ENCODE data around the gene TNFRSF14. TPM values are rescaled to one million over a fixed set of nuclear protein-coding genes. Genes with fewer than 3 reads are reported as not detected.

Gene TNFRSF14
- total RNA-seq, 1 donor from 2014 or later = 0.36 TPM

GRCh38 chr1:2596530-2597333 is 40.6 kb downstream of the TNFRSF14 start:
- Histone ChIP-seq H3K79me2 (ENCODE audit: insufficient read depth, low read length) (no peaks in the 10 kb centered on the region), H3K9ac (ENCODE audit: low read length) (no peak overlapping the region), H3K27ac (ENCODE audit: low read depth, low read length) (no peak overlapping the region), H2AFZ (ENCODE audit: low read depth, low read length) (no peak overlapping the region), H3K27me3 (ENCODE audit: insufficient read depth, low read length) (no peaks in the 10 kb centered on the region), H3K4me3 (ENCODE audit: insufficient read depth, low read depth, low read length) (no peak overlapping the region), H3K9me3 (ENCODE audit: insufficient read depth, low read depth, low read length) (no peaks in the 10 kb centered on the region), H3K4me1 (ENCODE audit: insufficient read depth, low read length) (peaks cover 3% of the 10 kb centered on the region), H4K20me1 (ENCODE audit: insufficient read depth, low read length) (no peaks in the 10 kb centered on the region), H3K36me3 (ENCODE audit: insufficient read depth, low read length) (no peaks in the 10 kb centered on the region), H3K4me2 (ENCODE audit: low read length) (no peak overlapping the region)
- Mint-ChIP-seq H3K9me3 (ENCODE audit: unreplicated experiment) (peaks cover 3% of the 10 kb centered on the region), H3K4me3 (ENCODE audit: unreplicated experiment) (no peak overlapping the region), H3K27me3 (ENCODE audit: low read depth, unreplicated experiment) (peaks cover 7% of the 10 kb centered on the region), H3K36me3 (ENCODE audit: low read depth, unreplicated experiment) (peaks cover 2% of the 10 kb centered on the region), H3K4me1 (ENCODE audit: low read depth, unreplicated experiment) (no peaks in the 10 kb centered on the region), H3K27ac (ENCODE audit: unreplicated experiment) (no peak overlapping the region)
- DNase-seq (ENCODE audit: low read depth) = no peak
- FAIRE-seq = no peak
- TF ChIP-seq EZH2 (IDR thresholded peaks at IDR 0.05; ENCODE audit: insufficient read depth, low read length) = no peak
- TF ChIP-seq, protein P1, sequence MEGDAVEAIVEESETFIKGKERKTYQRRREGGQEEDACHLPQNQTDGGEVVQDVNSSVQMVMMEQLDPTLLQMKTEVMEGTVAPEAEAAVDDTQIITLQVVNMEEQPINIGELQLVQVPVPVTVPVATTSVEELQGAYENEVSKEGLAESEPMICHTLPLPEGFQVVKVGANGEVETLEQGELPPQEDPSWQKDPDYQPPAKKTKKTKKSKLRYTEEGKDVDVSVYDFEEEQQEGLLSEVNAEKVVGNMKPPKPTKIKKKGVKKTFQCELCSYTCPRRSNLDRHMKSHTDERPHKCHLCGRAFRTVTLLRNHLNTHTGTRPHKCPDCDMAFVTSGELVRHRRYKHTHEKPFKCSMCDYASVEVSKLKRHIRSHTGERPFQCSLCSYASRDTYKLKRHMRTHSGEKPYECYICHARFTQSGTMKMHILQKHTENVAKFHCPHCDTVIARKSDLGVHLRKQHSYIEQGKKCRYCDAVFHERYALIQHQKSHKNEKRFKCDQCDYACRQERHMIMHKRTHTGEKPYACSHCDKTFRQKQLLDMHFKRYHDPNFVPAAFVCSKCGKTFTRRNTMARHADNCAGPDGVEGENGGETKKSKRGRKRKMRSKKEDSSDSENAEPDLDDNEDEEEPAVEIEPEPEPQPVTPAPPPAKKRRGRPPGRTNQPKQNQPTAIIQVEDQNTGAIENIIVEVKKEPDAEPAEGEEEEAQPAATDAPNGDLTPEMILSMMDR (IDR thresholded peaks at IDR 0.05; ENCODE audit: insufficient read depth, low read depth, low read length) = no peak

DNA sequence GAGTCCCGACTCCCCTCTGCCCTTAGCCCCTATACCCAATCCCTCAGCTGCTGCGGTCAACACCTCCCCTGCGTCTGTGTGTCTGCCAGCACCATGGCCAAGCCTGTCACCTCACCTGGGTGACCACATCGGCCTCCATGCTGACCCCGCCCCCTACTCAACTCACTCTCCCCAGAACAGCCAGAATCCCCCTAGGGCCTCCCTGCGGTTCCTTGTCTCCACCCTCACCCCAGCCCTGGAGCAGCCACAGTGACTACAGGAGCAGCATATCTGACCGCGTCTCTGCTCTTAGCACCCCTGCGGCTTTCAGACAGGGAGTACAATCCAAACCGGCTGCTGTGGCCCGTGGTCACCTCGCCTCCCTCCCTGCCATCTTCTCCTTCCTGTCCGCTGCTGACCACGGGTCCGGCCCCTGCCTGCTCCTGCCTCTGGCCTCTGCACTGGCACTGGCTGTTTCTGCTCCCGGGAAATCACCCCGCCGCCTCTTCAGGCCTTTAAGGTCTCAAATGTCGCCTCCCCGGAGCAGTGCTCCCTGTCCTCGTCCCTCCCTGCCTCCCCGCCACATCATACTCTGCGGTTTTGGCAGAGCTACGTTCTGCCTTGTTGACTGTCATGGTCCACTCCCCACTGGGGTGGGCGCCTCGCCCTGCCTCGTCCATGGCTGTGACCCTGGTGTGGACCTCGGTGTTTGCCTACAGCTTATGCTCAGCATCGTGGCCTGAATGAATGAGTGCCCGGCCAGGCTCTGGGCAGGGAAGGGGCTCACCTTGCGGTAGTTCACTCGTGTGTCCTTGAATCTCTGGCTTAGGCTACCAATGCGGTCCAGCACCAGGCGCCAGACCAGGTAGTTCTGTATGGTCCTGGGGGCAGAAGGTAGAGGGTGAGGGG is 41.5 kb downstream of the TNFRSF14 start:
- FAIRE-seq (no peak), DNase-seq (ENCODE audit: low read depth) (no peak)
- no peak overlapping the region for H3K27ac ChIP-seq (ENCODE audit: low read depth, low read length)
- no peak overlapping the region for H3K4me3 ChIP-seq (ENCODE audit: insufficient read depth, low read depth, low read length)
- peaks cover 15% of the 10 kb centered on the region for H3K27me3 Mint-ChIP-seq (ENCODE audit: low read depth, unreplicated experiment)
- H3K4me3 Mint-ChIP-seq (ENCODE audit: unreplicated experiment) = no peak overlapping the region
- H3K79me2 ChIP-seq (ENCODE audit: insufficient read depth, low read length) = no peaks in the 10 kb centered on the region
- H3K27ac Mint-ChIP-seq (ENCODE audit: unreplicated experiment) = no peak overlapping the region
- H3K9ac ChIP-seq (ENCODE audit: low read length) = no peak overlapping the region
- H3K4me1 Mint-ChIP-seq (ENCODE audit: low read depth, unreplicated experiment) = no peaks in the 10 kb centered on the region
- H3K27me3 ChIP-seq (ENCODE audit: insufficient read depth, low read length) = no peaks in the 10 kb centered on the region
- H3K9me3 Mint-ChIP-seq (ENCODE audit: unreplicated experiment) = peaks cover 3% of the 10 kb centered on the region
- H3K9me3 ChIP-seq (ENCODE audit: insufficient read depth, low read depth, low read length) = no peaks in the 10 kb centered on the region
- H3K36me3 Mint-ChIP-seq (ENCODE audit: low read depth, unreplicated experiment) = peaks cover 2% of the 10 kb centered on the region
- no peak overlapping the region for H3K4me2 ChIP-seq (ENCODE audit: low read length)
- H3K36me3 ChIP-seq (ENCODE audit: insufficient read depth, low read length) = no peaks in the 10 kb centered on the region
- H3K4me1 ChIP-seq (ENCODE audit: insufficient read depth, low read length) = peaks cover 3% of the 10 kb centered on the region
- TF ChIP-seq EZH2 (IDR thresholded peaks at IDR 0.05; ENCODE audit: insufficient read depth, low read length) = no peak
- TF ChIP-seq, protein P1 (IDR thresholded peaks at IDR 0.05; ENCODE audit: insufficient read depth, low read depth, low read length) = no peak
- no peaks in the 10 kb centered on the region for H4K20me1 ChIP-seq (ENCODE audit: insufficient read depth, low read length)
- H2AFZ ChIP-seq (ENCODE audit: low read depth, low read length) = no peak overlapping the region
